Measurements from ENCODE around the gene KIF21A.

GRCh38 chr12:39309516-39309915 lies 133.4 kb downstream of the KIF21A start:
- TF ChIP-seq, protein P1, sequence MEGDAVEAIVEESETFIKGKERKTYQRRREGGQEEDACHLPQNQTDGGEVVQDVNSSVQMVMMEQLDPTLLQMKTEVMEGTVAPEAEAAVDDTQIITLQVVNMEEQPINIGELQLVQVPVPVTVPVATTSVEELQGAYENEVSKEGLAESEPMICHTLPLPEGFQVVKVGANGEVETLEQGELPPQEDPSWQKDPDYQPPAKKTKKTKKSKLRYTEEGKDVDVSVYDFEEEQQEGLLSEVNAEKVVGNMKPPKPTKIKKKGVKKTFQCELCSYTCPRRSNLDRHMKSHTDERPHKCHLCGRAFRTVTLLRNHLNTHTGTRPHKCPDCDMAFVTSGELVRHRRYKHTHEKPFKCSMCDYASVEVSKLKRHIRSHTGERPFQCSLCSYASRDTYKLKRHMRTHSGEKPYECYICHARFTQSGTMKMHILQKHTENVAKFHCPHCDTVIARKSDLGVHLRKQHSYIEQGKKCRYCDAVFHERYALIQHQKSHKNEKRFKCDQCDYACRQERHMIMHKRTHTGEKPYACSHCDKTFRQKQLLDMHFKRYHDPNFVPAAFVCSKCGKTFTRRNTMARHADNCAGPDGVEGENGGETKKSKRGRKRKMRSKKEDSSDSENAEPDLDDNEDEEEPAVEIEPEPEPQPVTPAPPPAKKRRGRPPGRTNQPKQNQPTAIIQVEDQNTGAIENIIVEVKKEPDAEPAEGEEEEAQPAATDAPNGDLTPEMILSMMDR (IDR thresholded peaks at IDR 0.05), result no peak
- no peak for TF ChIP-seq POLR2A (IDR thresholded peaks at IDR 0.05)
